ENCODE results near the gene SH3PXD2A.
A peak's percentile ranks its signal among the peaks of the same experiment; 100 is the strongest.

Gene SH3PXD2A

DNA sequence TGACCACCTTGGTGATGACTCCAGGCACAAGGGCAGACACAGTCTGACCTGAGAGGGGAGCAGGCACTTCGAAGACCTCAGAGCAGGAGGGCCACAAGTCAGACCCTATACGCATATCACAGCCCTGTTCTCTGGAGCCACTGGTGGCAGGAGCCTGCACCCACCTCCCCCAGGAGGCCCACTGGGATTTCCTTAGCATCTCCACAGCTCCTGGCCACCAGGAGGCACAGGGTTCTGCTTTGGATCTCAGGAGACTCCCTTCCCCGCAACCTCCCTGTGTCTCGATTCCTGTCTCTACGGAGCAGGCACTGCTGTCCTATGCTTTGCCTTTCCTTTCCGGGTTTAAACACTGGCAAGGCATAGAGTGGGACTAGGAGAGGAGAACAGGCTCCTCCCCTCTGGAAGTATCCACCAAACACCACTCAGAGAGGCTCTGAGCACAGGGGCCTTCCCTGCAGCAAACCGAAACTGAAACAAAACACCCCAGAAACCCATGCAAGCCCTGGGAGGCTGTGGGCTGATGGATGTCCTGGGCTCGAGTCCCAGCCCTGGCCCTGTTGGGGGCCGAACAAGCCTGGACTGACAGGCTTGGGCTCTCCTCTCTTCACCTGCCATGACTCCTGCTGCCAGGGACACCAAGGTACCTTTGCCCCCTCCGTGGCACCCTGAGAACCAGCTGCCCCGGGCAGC is 195.6 kb downstream of the SH3PXD2A start:
- Histone ChIP-seq H2BK5ac (ENCODE audit: low read length) (no peak overlapping the region), H3K4me3 (ENCODE audit: low read length) (no peak overlapping the region), H4K5ac (ENCODE audit: low read length) (no peak overlapping the region), H3K79me1 (ENCODE audit: low read length) (no peaks in the 10 kb centered on the region), H3K27ac (ENCODE audit: low read depth, low read length) (no peak overlapping the region), H4K8ac (ENCODE audit: low read depth, low read length) (no peak overlapping the region), H2BK15ac (replicated peaks; ENCODE audit: low read depth) (no peak overlapping the region), H3K36me3 (ENCODE audit: control insufficient read depth, insufficient read depth, low read length) (no peaks in the 10 kb centered on the region), H3K4ac (ENCODE audit: low read depth, low read length) (no peak overlapping the region), H3K18ac (ENCODE audit: low read length) (no peak overlapping the region), H2AK5ac (ENCODE audit: low read length) (no peak overlapping the region), H2BK120ac (ENCODE audit: low read depth, low read length) (no peak overlapping the region), H3K9ac (ENCODE audit: low read length) (no peak overlapping the region), H3K4me1 (ENCODE audit: control insufficient read depth, low read depth, low read length) (no peaks in the 10 kb centered on the region), H3K4me2 (ENCODE audit: low read length) (no peak overlapping the region), H3K56ac (ENCODE audit: low read length) (peak overlapping the region; percentile 2), H3K79me2 (ENCODE audit: control insufficient read depth, insufficient read depth, low read length) (no peaks in the 10 kb centered on the region), H3K27me3 (ENCODE audit: insufficient read depth, low read length, poor library complexity) (no peaks in the 10 kb centered on the region), H3K23ac (ENCODE audit: low read length) (no peak overlapping the region)
- peak; percentile 47 for DNase-seq
- no CpG with 5 or more reads among the region's 11 CpGs for WGBS (ENCODE audit: extremely low coverage, insufficient coverage, low lambda C conversion rate)

- no peak overlapping the region for H2AK5ac ChIP-seq (ENCODE audit: low read length)
- H4K8ac ChIP-seq (ENCODE audit: low read depth, low read length): no peak overlapping the region
- H3K4me1 ChIP-seq (ENCODE audit: control insufficient read depth, low read depth, low read length): no peaks in the 10 kb centered on the region
- H3K23ac ChIP-seq (ENCODE audit: low read length): no peak overlapping the region
- no peak overlapping the region for H3K56ac ChIP-seq (ENCODE audit: low read length)
- no peaks in the 10 kb centered on the region for H3K36me3 ChIP-seq (ENCODE audit: control insufficient read depth, insufficient read depth, low read length)
- H3K18ac ChIP-seq (ENCODE audit: low read length): no peak overlapping the region
- H3K4ac ChIP-seq (ENCODE audit: low read depth, low read length): no peak overlapping the region
- no peak overlapping the region for H2BK5ac ChIP-seq (ENCODE audit: low read length)
- H3K4me2 ChIP-seq (ENCODE audit: low read length): no peak overlapping the region
- no peak for DNase-seq
- H2BK15ac ChIP-seq (replicated peaks; ENCODE audit: low read depth): no peak overlapping the region
- H3K27me3 ChIP-seq (ENCODE audit: insufficient read depth, low read length, poor library complexity): no peaks in the 10 kb centered on the region
- no peaks in the 10 kb centered on the region for H3K79me2 ChIP-seq (ENCODE audit: control insufficient read depth, insufficient read depth, low read length)
- no peak overlapping the region for H2BK120ac ChIP-seq (ENCODE audit: low read depth, low read length)
- no peak overlapping the region for H3K4me3 ChIP-seq (ENCODE audit: low read length)
- H3K27ac ChIP-seq (ENCODE audit: low read depth, low read length): no peak overlapping the region
- H3K79me1 ChIP-seq (ENCODE audit: low read length): no peaks in the 10 kb centered on the region
- WGBS (ENCODE audit: extremely low coverage, insufficient coverage, low lambda C conversion rate): no CpG with 5 or more reads among the region's 4 CpGs
- H3K9ac ChIP-seq (ENCODE audit: low read length): no peak overlapping the region
- H4K5ac ChIP-seq (ENCODE audit: low read length): no peak overlapping the region
These were observed 197.3 kb downstream of the SH3PXD2A start for GRCh38 chr10:103658049-103658577.

DNA sequence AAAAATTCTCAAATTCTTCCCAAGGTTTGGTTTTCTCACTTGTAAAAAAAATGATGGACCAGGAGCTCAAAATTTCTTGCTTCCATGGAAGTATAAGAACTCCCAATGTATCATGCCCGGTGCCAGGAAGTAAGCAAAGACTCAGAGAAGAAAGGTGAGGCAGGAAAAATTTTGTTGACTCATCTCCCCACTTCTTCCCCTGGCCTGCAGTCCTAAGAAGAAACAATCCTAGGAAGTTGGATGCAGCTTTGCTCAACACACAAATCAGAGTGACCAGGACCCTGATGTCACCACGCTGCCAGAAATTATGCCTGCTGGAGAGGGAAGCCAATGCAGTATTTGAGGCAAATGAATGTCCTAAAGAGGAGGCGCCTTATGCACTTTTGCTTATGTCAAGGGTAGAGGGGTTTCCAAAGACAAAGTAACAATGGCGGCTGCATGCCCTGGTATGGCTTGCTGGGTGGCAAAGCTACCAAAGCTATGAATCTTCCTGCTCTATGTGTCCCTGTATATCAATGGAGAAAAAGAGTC is 198.2 kb downstream of the SH3PXD2A start:
- no peak overlapping the region for H3K27ac ChIP-seq (ENCODE audit: low read depth, low read length)
- no peaks in the 10 kb centered on the region for H3K36me3 ChIP-seq (ENCODE audit: control insufficient read depth, insufficient read depth, low read length)
- no peak overlapping the region for H2BK5ac ChIP-seq (ENCODE audit: low read length)
- DNase-seq: no peak
- H3K79me2 ChIP-seq (ENCODE audit: control insufficient read depth, insufficient read depth, low read length): no peaks in the 10 kb centered on the region
- no peak overlapping the region for H3K4ac ChIP-seq (ENCODE audit: low read depth, low read length)
- no peak overlapping the region for H3K56ac ChIP-seq (ENCODE audit: low read length)
- no peak overlapping the region for H2BK15ac ChIP-seq (replicated peaks; ENCODE audit: low read depth)
- H3K79me1 ChIP-seq (ENCODE audit: low read length): no peaks in the 10 kb centered on the region
- H3K4me1 ChIP-seq (ENCODE audit: control insufficient read depth, low read depth, low read length): no peaks in the 10 kb centered on the region
- no peak overlapping the region for H3K4me2 ChIP-seq (ENCODE audit: low read length)
- H2AK5ac ChIP-seq (ENCODE audit: low read length): no peak overlapping the region
- H3K18ac ChIP-seq (ENCODE audit: low read length): no peak overlapping the region
- no peak overlapping the region for H4K5ac ChIP-seq (ENCODE audit: low read length)
- H3K4me3 ChIP-seq (ENCODE audit: low read length): no peak overlapping the region
- H3K27me3 ChIP-seq (ENCODE audit: insufficient read depth, low read length, poor library complexity): no peaks in the 10 kb centered on the region
- H3K23ac ChIP-seq (ENCODE audit: low read length): no peak overlapping the region
- no CpG with 5 or more reads among the region's 4 CpGs for WGBS (ENCODE audit: extremely low coverage, insufficient coverage, low lambda C conversion rate)
- H2BK120ac ChIP-seq (ENCODE audit: low read depth, low read length): no peak overlapping the region
- no peak overlapping the region for H4K8ac ChIP-seq (ENCODE audit: low read depth, low read length)
- no peak overlapping the region for H3K9ac ChIP-seq (ENCODE audit: low read length)

- Histone ChIP-seq H3K4ac (ENCODE audit: low read depth, low read length) (no peak overlapping the region), H3K79me2 (ENCODE audit: control insufficient read depth, insufficient read depth, low read length) (no peaks in the 10 kb centered on the region), H3K27me3 (ENCODE audit: insufficient read depth, low read length, poor library complexity) (no peaks in the 10 kb centered on the region), H2BK15ac (replicated peaks; ENCODE audit: low read depth) (no peak overlapping the region), H2BK5ac (ENCODE audit: low read length) (no peak overlapping the region), H3K4me2 (ENCODE audit: low read length) (no peak overlapping the region), H3K23ac (ENCODE audit: low read length) (no peak overlapping the region), H4K5ac (ENCODE audit: low read length) (no peak overlapping the region), H3K36me3 (ENCODE audit: control insufficient read depth, insufficient read depth, low read length) (no peaks in the 10 kb centered on the region), H3K56ac (ENCODE audit: low read length) (no peak overlapping the region), H3K4me1 (ENCODE audit: control insufficient read depth, low read depth, low read length) (no peaks in the 10 kb centered on the region), H2AK5ac (ENCODE audit: low read length) (no peak overlapping the region), H3K27ac (ENCODE audit: low read depth, low read length) (no peak overlapping the region), H4K8ac (ENCODE audit: low read depth, low read length) (no peak overlapping the region), H3K9ac (ENCODE audit: low read length) (no peak overlapping the region), H3K79me1 (ENCODE audit: low read length) (peaks cover 2% of the 10 kb centered on the region), H3K18ac (ENCODE audit: low read length) (no peak overlapping the region), H2BK120ac (ENCODE audit: low read depth, low read length) (no peak overlapping the region), H3K4me3 (ENCODE audit: low read length) (no peak overlapping the region)
- no CpG with 5 or more reads among the region's 4 CpGs for WGBS (ENCODE audit: extremely low coverage, insufficient coverage, low lambda C conversion rate)
- no peak for DNase-seq
These were observed 200.5 kb downstream of the SH3PXD2A start for GRCh38 chr10:103654925-103655324.

- Histone ChIP-seq H2BK120ac (ENCODE audit: low read depth, low read length) (no peak overlapping the region), H3K4me2 (ENCODE audit: low read length) (no peak overlapping the region), H3K56ac (ENCODE audit: low read length) (no peak overlapping the region), H3K27ac (ENCODE audit: low read depth, low read length) (no peak overlapping the region), H2BK15ac (replicated peaks; ENCODE audit: low read depth) (no peak overlapping the region), H3K4me1 (ENCODE audit: control insufficient read depth, low read depth, low read length) (no peaks in the 10 kb centered on the region), H3K9ac (ENCODE audit: low read length) (no peak overlapping the region), H2AK5ac (ENCODE audit: low read length) (no peak overlapping the region), H3K79me1 (ENCODE audit: low read length) (peaks cover 2% of the 10 kb centered on the region), H3K4ac (ENCODE audit: low read depth, low read length) (no peak overlapping the region), H3K79me2 (ENCODE audit: control insufficient read depth, insufficient read depth, low read length) (no peaks in the 10 kb centered on the region), H3K36me3 (ENCODE audit: control insufficient read depth, insufficient read depth, low read length) (no peaks in the 10 kb centered on the region), H3K4me3 (ENCODE audit: low read length) (no peak overlapping the region), H3K18ac (ENCODE audit: low read length) (no peak overlapping the region), H4K8ac (ENCODE audit: low read depth, low read length) (no peak overlapping the region), H2BK5ac (ENCODE audit: low read length) (no peak overlapping the region), H4K5ac (ENCODE audit: low read length) (no peak overlapping the region), H3K27me3 (ENCODE audit: insufficient read depth, low read length, poor library complexity) (no peaks in the 10 kb centered on the region), H3K23ac (ENCODE audit: low read length) (no peak overlapping the region)
- no CpG with 5 or more reads among the region's 8 CpGs for WGBS (ENCODE audit: extremely low coverage, insufficient coverage, low lambda C conversion rate)
- DNase-seq: no peak
These were observed 201.8 kb downstream of the SH3PXD2A start for GRCh38 chr10:103653581-103654037.
